GM18507 (cell line): ENCODE measurements around the gene RPTOR.
"Not testable (repeated sequence)": the region's sequence is repeated elsewhere in the genome, so short reads cannot be mapped to it uniquely, and the experiment has no call there.

Source experiments
- DNase-seq: peaks from one replicate; pipeline ENCODE4 v3.0.0; 2011; ENCODE audit warnings: low read depth; ENCODE audit not compliant: insufficient read length; ENCODE audit errors: extremely low spot score
- FAIRE-seq: peaks from 2 replicates; lab custom pipeline; 2011; peaks lifted over from hg19 to GRCh38; lab: Jason Lieb, UNC

RPTOR gene

DNA sequence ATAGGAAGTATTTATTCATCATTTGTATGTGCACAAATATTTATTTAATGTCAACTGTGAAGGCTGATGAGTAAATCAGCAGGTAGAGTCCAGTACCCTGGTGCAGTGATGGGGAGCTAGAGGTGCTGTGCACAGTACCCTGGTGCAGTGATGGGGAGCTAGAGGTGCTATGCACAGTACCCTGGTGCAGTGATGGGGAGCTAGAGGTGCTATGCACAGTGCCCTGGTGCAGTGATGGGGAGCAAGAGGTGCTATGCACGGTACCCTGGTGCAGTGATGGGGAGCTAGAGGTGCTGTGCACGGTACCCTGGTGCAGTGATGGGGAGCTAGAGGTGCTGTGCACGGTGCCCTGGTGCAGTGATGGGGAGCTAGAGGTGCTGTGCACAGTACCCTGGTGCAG, 154.6 kb downstream of the RPTOR start:
- not testable (repeated sequence) for FAIRE-seq, DNase-seq

DNA sequence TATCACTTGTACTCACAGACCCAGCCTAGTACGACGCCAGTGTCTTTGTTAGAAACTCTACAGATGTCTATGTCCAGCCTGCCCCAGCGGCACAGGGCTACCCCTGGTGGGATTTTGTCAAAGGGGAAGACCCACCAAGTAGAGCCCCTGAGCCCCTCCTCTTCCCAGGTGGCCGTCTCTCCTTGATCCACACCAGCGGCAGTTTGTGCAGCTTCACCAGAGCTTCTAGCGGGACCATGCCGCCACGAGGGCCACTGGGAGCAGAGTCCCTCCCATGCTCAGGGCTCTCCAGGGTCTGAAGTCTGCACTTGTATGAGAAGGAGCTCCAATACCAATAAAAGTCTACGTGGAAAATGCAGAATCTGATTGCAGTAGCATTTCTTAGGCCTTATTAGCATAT, 157.1 kb downstream of the RPTOR start:
- DNase-seq (no peak), FAIRE-seq (no peak)

- no peak for DNase-seq
- FAIRE-seq: no peak
Measured at GRCh38 chr17:80702315-80703141, 157.9 kb downstream of the RPTOR start.

DNA sequence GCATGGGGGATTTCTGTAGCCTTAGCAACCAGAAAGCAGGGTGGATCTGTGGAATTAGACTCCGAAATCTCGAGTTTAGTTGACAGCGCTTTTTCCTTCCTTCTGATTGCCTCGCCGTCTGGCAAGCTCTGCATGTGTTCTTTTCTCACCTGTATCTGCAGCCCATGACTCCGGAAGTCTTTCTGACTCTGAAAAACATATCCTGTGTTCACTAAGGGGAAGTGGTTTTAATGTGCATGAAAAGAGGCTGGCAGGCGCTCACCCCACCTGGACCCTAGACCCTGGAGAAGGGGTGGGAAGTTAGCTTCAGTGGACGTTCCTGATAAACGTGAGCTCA, 158.5 kb downstream of the RPTOR start:
- FAIRE-seq (no peak), DNase-seq (no peak)

- DNase-seq (no peak), FAIRE-seq (no peak)
Measured at GRCh38 chr17:80704381-80704819, 159.8 kb downstream of the RPTOR start.

- no peak for FAIRE-seq
- DNase-seq: no peak
Measured at GRCh38 chr17:80704894-80705293, 160.3 kb downstream of the RPTOR start.

GRCh38 chr17:80705988-80706387, 161.3 kb downstream of the RPTOR start:
- DNase-seq (no peak), FAIRE-seq (no peak)

DNA sequence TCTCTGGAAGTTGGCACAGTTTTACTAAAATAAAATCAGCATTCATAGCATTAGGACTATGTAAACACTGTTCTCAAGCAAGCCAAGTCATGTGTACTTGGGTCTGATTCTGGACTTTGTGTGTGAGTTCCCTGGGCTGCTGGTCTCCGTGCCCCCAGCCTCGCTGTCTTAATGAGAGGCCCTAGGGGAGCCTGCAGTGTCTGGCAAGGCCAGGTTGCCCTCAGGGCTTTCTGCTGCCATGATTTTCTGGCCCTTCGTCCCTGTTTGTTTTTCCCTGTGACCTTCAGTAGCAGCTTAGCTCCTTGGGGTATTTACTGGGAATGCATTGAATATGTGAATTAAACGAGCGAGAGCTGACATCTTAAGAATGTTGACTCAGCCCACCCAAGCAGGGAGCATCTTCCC, 161.8 kb downstream of the RPTOR start:
- DNase-seq (no peak), FAIRE-seq (no peak)

- DNase-seq: no peak
- no peak for FAIRE-seq
Measured at GRCh38 chr17:80708480-80708879, 163.8 kb downstream of the RPTOR start.

DNA sequence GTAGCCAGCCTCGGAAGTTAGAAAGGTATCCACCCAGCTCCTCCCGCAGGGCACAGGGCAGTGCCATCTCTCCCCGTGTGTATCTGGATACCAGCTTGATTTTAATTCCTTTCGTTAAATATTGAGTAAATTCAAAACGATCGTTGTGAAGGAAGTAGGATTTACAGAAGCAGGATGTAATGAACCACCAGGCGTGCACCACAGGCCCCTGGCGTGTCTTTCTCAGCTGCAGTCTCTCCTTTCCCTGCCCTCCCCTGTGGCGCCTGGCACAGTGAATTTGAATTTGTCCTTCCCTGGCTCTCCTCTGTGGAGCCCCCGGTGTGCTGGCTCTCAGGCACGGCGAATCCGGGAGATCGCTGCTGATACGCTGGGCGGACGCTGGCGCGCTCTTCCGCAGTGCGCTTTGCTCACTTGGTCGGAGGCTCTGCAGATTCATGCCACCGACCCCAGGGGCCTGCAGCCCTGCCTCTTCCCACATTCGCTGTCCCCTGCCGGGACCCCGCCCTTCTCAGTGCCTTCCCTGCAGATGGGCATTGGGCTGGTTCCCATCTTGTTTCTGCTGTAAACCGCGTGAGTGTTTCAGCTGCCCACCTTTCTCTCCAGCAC, 164.6 kb downstream of the RPTOR start:
- no peak for FAIRE-seq
- DNase-seq: no peak

- FAIRE-seq: no peak
- DNase-seq: no peak
Measured at GRCh38 chr17:80710714-80711302, 166.2 kb downstream of the RPTOR start.

DNA sequence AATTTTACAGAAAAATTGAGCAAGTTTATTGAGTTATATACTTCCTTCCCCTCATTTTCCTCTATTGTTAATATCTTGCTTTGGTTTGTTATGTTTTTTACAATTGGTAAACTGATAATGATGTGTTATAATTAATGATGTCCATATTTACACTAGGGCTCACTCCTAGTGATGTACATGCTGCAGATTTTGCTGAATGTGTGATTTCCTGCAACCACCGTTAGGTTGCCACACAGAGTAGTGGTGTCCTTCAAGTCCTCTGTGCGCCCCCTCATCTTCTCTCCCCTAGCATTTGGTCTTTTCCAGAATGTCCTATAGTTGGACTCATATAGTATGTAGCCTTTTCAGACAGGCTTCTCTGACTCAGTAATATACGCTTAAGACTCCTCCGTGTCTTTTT, 167.5 kb downstream of the RPTOR start:
- no peak for FAIRE-seq
- DNase-seq: no peak

- DNase-seq (no peak), FAIRE-seq (no peak)
Measured at GRCh38 chr17:80712606-80713005, 168.0 kb downstream of the RPTOR start.

DNA sequence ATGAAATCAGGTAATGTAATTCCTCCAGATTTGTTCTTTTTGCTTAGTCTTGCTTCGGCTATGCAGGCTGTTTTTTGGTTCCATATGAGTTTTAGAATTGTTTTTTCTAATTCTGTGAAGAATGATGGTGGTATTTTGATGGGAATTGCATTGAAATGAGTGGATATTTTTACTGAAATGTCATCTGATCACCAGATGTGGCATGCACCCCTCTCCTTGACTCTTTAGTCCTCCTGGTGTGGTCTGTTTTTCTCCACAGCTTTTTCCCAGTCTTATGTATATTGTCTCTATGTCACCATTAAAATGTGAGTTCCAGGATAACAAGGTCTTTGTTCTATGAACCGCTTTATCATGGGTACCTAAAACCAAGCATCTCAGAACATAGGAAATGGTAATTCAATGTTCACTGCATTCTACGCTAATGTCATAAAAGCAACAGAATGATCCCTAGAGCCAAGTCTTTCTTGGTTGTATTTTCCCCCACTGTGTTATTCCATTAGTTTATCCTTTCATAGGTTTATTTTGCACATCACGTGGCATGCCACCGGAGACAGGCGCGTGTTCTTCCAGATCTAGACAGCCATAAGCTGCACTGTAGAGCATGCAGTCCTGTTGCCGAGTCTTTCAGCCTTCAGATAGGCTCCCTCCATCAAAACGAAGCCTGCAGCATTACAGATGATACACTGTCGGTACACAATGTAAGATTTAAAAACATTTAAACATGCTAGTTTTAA, 172.5 kb downstream of the RPTOR start:
- no peak for DNase-seq
- no peak for FAIRE-seq

- DNase-seq (no peak), FAIRE-seq (no peak)
Measured at GRCh38 chr17:80717720-80718083, 173.1 kb downstream of the RPTOR start.

DNA sequence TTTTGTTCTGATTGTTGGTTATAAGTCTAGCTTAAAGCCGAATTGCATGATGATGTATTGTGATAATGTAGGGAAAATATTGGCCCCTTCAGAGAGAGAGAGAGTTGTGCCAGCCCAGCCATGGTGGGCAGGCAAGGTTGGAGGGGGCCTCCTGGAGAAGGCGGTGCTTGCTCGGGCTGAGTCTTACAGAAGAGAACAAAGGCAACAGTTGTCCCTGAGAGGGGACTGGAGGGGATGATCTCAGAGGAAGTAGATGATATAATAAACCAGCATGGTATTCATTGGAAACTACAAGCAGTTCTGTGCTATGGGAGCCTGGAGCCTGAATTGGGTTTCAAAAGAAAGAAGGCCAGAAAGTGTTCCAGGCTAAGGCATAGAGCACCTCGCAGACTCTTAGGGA, 173.8 kb downstream of the RPTOR start:
- FAIRE-seq (no peak), DNase-seq (no peak)

- no peak for FAIRE-seq
- DNase-seq: no peak
Measured at GRCh38 chr17:80719449-80719848, 174.8 kb downstream of the RPTOR start.

- FAIRE-seq: no peak
- DNase-seq: no peak
Measured at GRCh38 chr17:80720610-80721577, 176.3 kb downstream of the RPTOR start.

DNA sequence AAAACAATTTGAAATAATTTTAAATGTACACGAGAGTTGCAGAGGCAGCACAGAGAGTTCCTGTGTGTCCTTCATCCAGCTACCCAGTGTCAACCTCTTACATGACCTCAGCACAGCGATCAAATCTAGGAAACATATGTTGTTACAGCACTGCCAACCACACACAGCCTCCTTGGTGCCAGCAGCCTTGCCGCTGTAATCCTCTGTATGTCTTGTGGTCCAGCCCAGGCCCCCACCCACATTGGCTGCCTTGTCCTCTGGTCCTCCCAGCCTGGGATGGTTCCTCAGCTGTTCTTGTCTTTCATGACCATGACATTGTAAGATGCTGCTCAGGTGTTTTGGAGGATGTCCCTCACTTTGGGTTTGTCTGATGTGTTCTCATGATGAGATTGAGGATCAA, 178.0 kb downstream of the RPTOR start:
- no peak for DNase-seq
- no peak for FAIRE-seq
